HuH-7.5 (cell line): ENCODE results near the gene FBXL15.
A peak's percentile ranks its signal among the peaks of the same experiment; 100 is the strongest.
"Not testable (repeated sequence)": the region's sequence is repeated elsewhere in the genome, so short reads cannot be mapped to it uniquely, and the experiment has no call there.

Source experiments
- DNase-seq: peaks from one replicate; pipeline ENCODE4 v3.0.0; 2011; ENCODE audit warnings: low spot score

FBXL15 gene

GRCh38 chr10:102431452-102432124 lies 11.0 kb downstream of the FBXL15 start:
- no peak for DNase-seq

- DNase-seq, result peak; percentile 82
Observed at GRCh38 chr10:102432162-102432950, 11.7 kb downstream of the FBXL15 start, which contains the start of gene CUEDC2. Gene CUEDC2, minus strand, starts transcription at chr10:102432574. Its CDS starts 7,386 bp downstream, at chr10:102425188.

GRCh38 chr10:102433619-102434046 lies 13.0 kb downstream of the FBXL15 start:
- DNase-seq, result no peak

- no peak for DNase-seq
Observed at GRCh38 chr10:102434394-102435132, 13.9 kb downstream of the FBXL15 start.

- no peak for DNase-seq
Observed at GRCh38 chr10:102435133-102435497, 14.5 kb downstream of the FBXL15 start.

- no peak for DNase-seq
Observed at GRCh38 chr10:102435529-102436233, 15.0 kb downstream of the FBXL15 start.

- no peak for DNase-seq
Observed at GRCh38 chr10:102436312-102436711, 15.7 kb downstream of the FBXL15 start.

- no peak for DNase-seq
Observed at GRCh38 chr10:102437515-102437914, 16.9 kb downstream of the FBXL15 start.

- no peak for DNase-seq
Observed at GRCh38 chr10:102438374-102438773, 17.7 kb downstream of the FBXL15 start.

GRCh38 chr10:102444851-102445250 lies 24.2 kb downstream of the FBXL15 start:
- DNase-seq, result no peak

- no peak for DNase-seq
Observed at GRCh38 chr10:102449321-102450123, 28.9 kb downstream of the FBXL15 start.

GRCh38 chr10:102450124-102450373 lies 29.4 kb downstream of the FBXL15 start:
- no peak for DNase-seq

GRCh38 chr10:102450374-102451104 lies 29.9 kb downstream of the FBXL15 start:
- peak; percentile 88 for DNase-seq

- no peak for DNase-seq
Observed at GRCh38 chr10:102451105-102451969, 30.7 kb downstream of the FBXL15 start, which contains the start of gene C10orf95. Gene C10orf95, minus strand, starts transcription at chr10:102451543. Its CDS starts 450 bp downstream, at chr10:102451093.

GRCh38 chr10:102452672-102453340 lies 32.2 kb downstream of the FBXL15 start:
- no peak for DNase-seq

GRCh38 chr10:102453502-102453901 lies 32.9 kb downstream of the FBXL15 start:
- DNase-seq, result no peak

GRCh38 chr10:102454662-102455487 lies 34.2 kb downstream of the FBXL15 start:
- DNase-seq, result not testable (repeated sequence)

- DNase-seq, result no peak
Observed at GRCh38 chr10:102455893-102456471, 35.3 kb downstream of the FBXL15 start.
